GM12878 (cell line): Measurements from ENCODE around the gene ACTMAP. TPM values are rescaled to one million over a fixed set of nuclear protein-coding genes. Genes with fewer than 3 reads are reported as not detected.
"Not testable (repeated sequence)": the region's sequence is repeated elsewhere in the genome, so short reads cannot be mapped to it uniquely, and the experiment has no call there.

Experiments used
- ATAC-seq: fragments of 200-7000 bp; cut with Tn5 transposase; 3 replicates; pipeline ENCODE4 v1.9.1; 2020; ENCODE audit warnings: mild to moderate bottlenecking, moderate library complexity
- BruUV-seq: library from RNA; stranded (reverse); fragments of 400-500 nt; replicated peaks from 2 replicates; lab custom pipeline; 2021; lab: Mats Ljungman, UMichigan
- CTCF ChIA-PET: fragments of 300-600 bp; sonication (Branson Sonifier 250); formaldehyde crosslinking; extraction: SDS; loops from one replicate; lab custom pipeline; 2021; ENCODE audit warnings: inconsistent platforms; lab: Yijun Ruan, JAX
- POLR2A ChIA-PET: fragments of 350-600 bp; formaldehyde crosslinking; extraction: SDS; loops from one replicate; lab custom pipeline; 2021; ENCODE audit warnings: inconsistent platforms; lab: Charles Lee
- RAD21 ChIA-PET: fragments of 300-600 bp; sonication (Branson Sonifier 250); formaldehyde crosslinking; loops from one replicate; lab custom pipeline; 2023; ENCODE audit warnings: antibody characterized with exemption; ENCODE audit not compliant: unreplicated experiment; lab: Charles Lee
- SMC1A ChIA-PET: fragments of 300-600 bp; sonication (Branson Sonifier 250); formaldehyde crosslinking; loops from one replicate; lab custom pipeline; 2023; ENCODE audit not compliant: unreplicated experiment, uncharacterized antibody; lab: Charles Lee
- DNase-seq: peaks from one replicate; pipeline ENCODE4 v3.0.0-alpha.2; 2011; ENCODE audit warnings: low read depth, low spot score
- FAIRE-seq: peaks from 3 replicates; lab custom pipeline; 2011; peaks lifted over from hg19 to GRCh38; lab: Jason Lieb, UNC
- H2AFZ ChIP-seq: 2 replicates; pipeline ENCODE4 v1.6.0; 2011; ENCODE audit warnings: low read depth, low read length, control low read depth; ENCODE audit not compliant: control insufficient read depth
- H3K27ac ChIP-seq: 2 replicates; pipeline ENCODE4 v1.5.1; 2011; ENCODE audit warnings: control low read depth; ENCODE audit not compliant: control insufficient read depth, insufficient read depth
- H3K27me3 ChIP-seq, 2 experiments: replicated peaks in 1 of 2; 2 replicates each; pipeline versions ENCODE4 v1.6.0 to v1.6.1; 2011; ENCODE audit warnings: low read length in 1 of 2; ENCODE audit not compliant: control insufficient read depth in 2 of 2, insufficient read depth in 2 of 2
- H3K36me3 ChIP-seq, 2 experiments: 2 replicates each; pipeline ENCODE4 v1.5.1; 2011; ENCODE audit warnings: low read length in 1 of 2; ENCODE audit not compliant: control insufficient read depth in 2 of 2, insufficient read depth in 2 of 2
- H3K4me1 ChIP-seq: 2 replicates; pipeline ENCODE4 v1.6.1; 2011; ENCODE audit warnings: mild to moderate bottlenecking, low read length, moderate library complexity, mixed read lengths; ENCODE audit not compliant: control insufficient read depth, insufficient read depth
- H3K4me2 ChIP-seq: 2 replicates; pipeline ENCODE4 v1.6.0; 2011; ENCODE audit warnings: control low read depth; ENCODE audit not compliant: control insufficient read depth, insufficient read depth
- H3K4me3 ChIP-seq: fragments of 200-600 bp; sonication (generic); 2 replicates; pipeline ENCODE4 v1.5.1; 2016
- H3K79me2 ChIP-seq: 2 replicates; pipeline ENCODE4 v1.6.0; 2011; ENCODE audit warnings: low read length; ENCODE audit not compliant: control insufficient read depth, insufficient read depth
- H3K9ac ChIP-seq: 2 replicates; pipeline ENCODE4 v1.8.0; 2011; ENCODE audit warnings: low read length, control low read depth, mixed read lengths; ENCODE audit not compliant: control insufficient read depth, insufficient read depth
- H3K9me3 ChIP-seq: replicated peaks from 3 replicates; pipeline ENCODE4 v1.5.1; 2011; ENCODE audit warnings: mild to moderate bottlenecking, low read length; ENCODE audit not compliant: control insufficient read depth, insufficient read depth
- H4K20me1 ChIP-seq: 2 replicates; pipeline ENCODE4 v1.6.0; 2011; ENCODE audit not compliant: control insufficient read depth, insufficient read depth
- ASH2L ChIP-seq: fragments of 300-600, 200-600 bp; sonication (generic); IDR thresholded peaks from 2 replicates; pipeline ENCODE4 v1.6.1; 2017; ENCODE audit warnings: low read depth, mild to moderate bottlenecking, borderline replicate concordance
- POLR2A ChIP-seq: IDR thresholded peaks from 2 replicates; pipeline ENCODE4 v1.6.1; 2011; ENCODE audit warnings: low read depth, mild to moderate bottlenecking, low read length
- POLR2AphosphoS5 ChIP-seq: IDR thresholded peaks from 2 replicates; pipeline ENCODE4 v1.6.1; 2011; ENCODE audit warnings: mild to moderate bottlenecking, low read length, inconsistent platforms
- RAD21 ChIP-seq: IDR thresholded peaks from 2 replicates; pipeline ENCODE4 v1.6.1; 2011; ENCODE audit warnings: mild to moderate bottlenecking, low read depth, low read length, moderate library complexity; ENCODE audit not compliant: insufficient read depth
- TAF1 ChIP-seq: IDR thresholded peaks from 2 replicates; pipeline ENCODE4 v1.6.1; 2011; ENCODE audit warnings: mild to moderate bottlenecking, low read depth, low read length, borderline replicate concordance
- ZBED1 ChIP-seq: IDR thresholded peaks from 2 replicates; pipeline ENCODE4 v1.6.1; 2016; ENCODE audit warnings: borderline replicate concordance
- ZNF24 ChIP-seq: fragments of 450-650 bp; IDR thresholded peaks from 2 replicates; pipeline ENCODE4 v1.6.1; 2017; ENCODE audit warnings: antibody characterized with exemption, mild to moderate bottlenecking
- WGBS: methylation state at CpG from one replicate; pipeline ENCODE4 v1.1.6; 2016; ENCODE audit warnings: low lambda C conversion rate; ENCODE audit not compliant: insufficient replicate concordance, insufficient coverage; ENCODE audit errors: missing lambda C conversion rate; 5-methylcytosine and 5-hydroxymethylcytosine counted together
- in situ Hi-C: fragments of 300-500 bp; cut with MboI; formaldehyde crosslinking; loops from 9 replicates; pipeline ENCODE4 v1.14.3; 2018; ENCODE audit warnings: mixed read lengths
- intact Hi-C: fragments of 100-400 bp; cut with micrococcal nuclease; formaldehyde crosslinking; loops from one replicate; pipeline ENCODE4 v1.14.2; 2022; ENCODE audit not compliant: unreplicated experiment
- polyA plus RNA-seq, 11 experiments: library from polyadenylated mRNA; depleted of rRNA in 4 of 11; unstranded in 6 of 11; stranded (reverse) in 5 of 11; fragments of >200 nt; fragmentation: Nextera tagmentation in 4 of 11; fragmentation: Illumina TruSeq in 1 of 11; extraction: Ambion mirVana in 4 of 11; extraction: Trizol in 1 of 11; gene quantifications; 1 replicate in 1 of 11; 2 replicates in 10 of 11; pipeline versions ENCODE4 v1.2.1 to v1.2.3, GENCODE V29; 2011 to 2016; ENCODE audit warnings: inconsistent platforms in 2 of 11, missing spikeins in 2 of 11, low read depth in 1 of 11
- total RNA-seq, 4 experiments: library from RNA; depleted of rRNA in 3 of 4; stranded (reverse); fragments of >200 nt in 3 of 4; fragmentation: Illumina TruSeq in 1 of 4; extraction: Trizol in 1 of 4; gene quantifications; 2 replicates each; pipeline versions ENCODE4 v1.2.1 to v1.2.3, GENCODE V29; 2013 to 2021

ACTMAP gene
- total and polyA plus RNA-seq, 10 of the 15 experiments (the other 5 are each of a cell fraction or from before 2014, with no cell fraction given) = 3.0 to 26.2 (median 11.1) TPM

DNA sequence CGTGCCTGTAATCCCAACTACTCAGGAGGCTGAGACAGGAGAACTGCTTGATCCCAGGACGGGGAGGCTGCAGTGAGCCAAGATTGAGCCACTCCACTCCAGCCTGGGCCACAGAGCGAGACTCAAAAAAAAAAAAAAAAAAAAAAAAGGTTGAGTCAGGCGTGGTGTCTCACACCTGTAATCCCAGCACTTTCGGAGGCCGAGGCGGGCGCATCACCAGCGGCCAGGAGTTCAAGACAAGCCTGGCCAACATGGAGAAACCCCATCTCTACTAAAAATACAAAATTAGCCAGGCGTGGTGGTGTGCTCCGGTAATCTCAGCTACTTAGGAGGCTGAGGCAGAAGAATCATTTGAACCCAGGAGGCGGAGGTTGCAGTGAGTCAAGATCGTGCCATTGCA, 16.1 kb upstream of the ACTMAP start:
- H4K20me1 ChIP-seq, H3K4me3 ChIP-seq, FAIRE-seq, H3K27ac ChIP-seq, intact Hi-C loops, DNase-seq, H3K27me3 ChIP-seq, H3K79me2 ChIP-seq, ATAC-seq, H3K9me3 ChIP-seq, H3K9ac ChIP-seq, H3K4me1 ChIP-seq, in situ Hi-C loops, RAD21 ChIA-PET, H2AFZ ChIP-seq, H3K4me2 ChIP-seq, SMC1A ChIA-PET, BruUV-seq, CTCF ChIA-PET, POLR2A ChIA-PET: not testable (repeated sequence)
- 95% methylated on average over 13 of the region's 13 CpGs for WGBS
- H3K36me3 ChIP-seq = peaks cover 36 to 40% of the 10 kb centered on the region in 2 experiments; a peak in 3 of 4 replicates
- TF ChIP-seq ZBED1 = 0 out of 2 replicates have a peak, but pooled peaks have one; percentile 1

DNA sequence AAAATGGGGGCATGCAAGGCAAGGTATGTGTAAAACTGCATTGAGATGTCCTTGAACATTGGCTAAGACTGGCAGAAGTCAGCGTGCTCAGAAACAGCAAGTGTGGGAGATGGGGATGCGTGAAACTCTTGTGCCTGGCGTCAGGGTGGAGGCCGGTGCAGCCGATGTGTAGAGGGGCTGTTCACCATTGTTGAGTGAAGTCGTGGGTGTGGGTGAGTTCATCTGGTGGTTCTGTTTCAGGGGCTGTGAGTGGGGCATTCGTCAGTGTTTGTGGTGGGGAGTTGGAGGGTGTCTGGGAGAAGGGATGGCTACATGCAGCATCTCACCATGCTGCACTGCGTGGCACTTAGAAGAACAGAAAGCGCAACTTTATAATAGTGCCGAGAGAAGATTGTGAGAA, 13.7 kb upstream of the ACTMAP start:
- in situ Hi-C loops (no loop called here), intact Hi-C loops (no loop called here)
- Histone ChIP-seq H3K4me2 (no peak overlapping the region), H3K27me3 (no peaks in the 10 kb centered on the region), H3K9me3 (no peaks in the 10 kb centered on the region), H2AFZ (no peak overlapping the region), H3K9ac (no peak overlapping the region), H3K27ac (no peak overlapping the region), H3K79me2 (peaks cover 5% of the 10 kb centered on the region), H3K4me3 (no peak overlapping the region), H3K36me3 (peaks cover 52 to 60% of the 10 kb centered on the region in 2 experiments), H4K20me1 (peaks cover 3% of the 10 kb centered on the region), H3K4me1 (no peaks in the 10 kb centered on the region)
- BruUV-seq = no TSS peak
- ATAC-seq = no peak
- SMC1A ChIA-PET = interaction anchor here (1.3 kb wide), 1 partner anchor 10 kb away, joined by 3 read pairs; no protein-coding TSS in a partner anchor
- CTCF ChIA-PET = no interaction called here
- RAD21 ChIA-PET = no interaction called here
- POLR2A ChIA-PET = no interaction called here
- TF ChIP-seq TAF1 (no peak), POLR2A (peak; percentile 38), RAD21 (no peak), POLR2AphosphoS5 (no peak), ASH2L (no peak), ZBED1 (no peak), ZNF24 (no peak)
- 88% methylated on average over 10 of the region's 10 CpGs for WGBS
- FAIRE-seq = no peak
- no peak for DNase-seq
